ENCODE results near the gene FRMD3.
"Not testable (repeated sequence)": the region's sequence is repeated elsewhere in the genome, so short reads cannot be mapped to it uniquely, and the experiment has no call there.

The FRMD3 gene

GRCh38 chr9:83388346-83388745 lies 149.9 kb downstream of the FRMD3 start:
- no peak for DNase-seq (ENCODE audit: low spot score)

- no peak for DNase-seq (ENCODE audit: low spot score)
Observed at GRCh38 chr9:83387401-83388185, 150.6 kb downstream of the FRMD3 start.

- DNase-seq (ENCODE audit: low spot score): peak; percentile 22
Observed at GRCh38 chr9:83385317-83385716, 152.9 kb downstream of the FRMD3 start.

GRCh38 chr9:83384214-83384613 lies 154.0 kb downstream of the FRMD3 start:
- no peak for DNase-seq (ENCODE audit: low spot score)

- DNase-seq (ENCODE audit: low spot score): no peak
Observed at GRCh38 chr9:83383034-83383433, 155.2 kb downstream of the FRMD3 start.

GRCh38 chr9:83382421-83382820 lies 155.8 kb downstream of the FRMD3 start:
- DNase-seq (ENCODE audit: low spot score): no peak

GRCh38 chr9:83379045-83379444 lies 159.2 kb downstream of the FRMD3 start:
- no peak for DNase-seq (ENCODE audit: low spot score)

GRCh38 chr9:83372957-83373356 lies 165.2 kb downstream of the FRMD3 start:
- DNase-seq (ENCODE audit: low spot score): no peak

GRCh38 chr9:83367326-83367725 lies 170.9 kb downstream of the FRMD3 start:
- no peak for DNase-seq (ENCODE audit: low spot score)

GRCh38 chr9:83362341-83362995 lies 175.7 kb downstream of the FRMD3 start:
- DNase-seq (ENCODE audit: low spot score): no peak

- no peak for DNase-seq (ENCODE audit: low spot score)
Observed at GRCh38 chr9:83359039-83359438, 179.2 kb downstream of the FRMD3 start.

GRCh38 chr9:83358493-83358892 lies 179.7 kb downstream of the FRMD3 start:
- DNase-seq (ENCODE audit: low spot score): not testable (repeated sequence)

- no peak for DNase-seq (ENCODE audit: low spot score)
Observed at GRCh38 chr9:83355729-83356151, 182.5 kb downstream of the FRMD3 start.

- DNase-seq (ENCODE audit: low spot score): peak; percentile 37
Observed at GRCh38 chr9:83355024-83355444, 183.2 kb downstream of the FRMD3 start.

GRCh38 chr9:83349031-83349430 lies 189.2 kb downstream of the FRMD3 start:
- no peak for DNase-seq (ENCODE audit: low spot score)

- no peak for DNase-seq (ENCODE audit: low spot score)
Observed at GRCh38 chr9:83346655-83347420, 191.4 kb downstream of the FRMD3 start.

GRCh38 chr9:83343366-83343999 lies 194.7 kb downstream of the FRMD3 start:
- no peak for DNase-seq (ENCODE audit: low spot score)

GRCh38 chr9:83342731-83343130 lies 195.5 kb downstream of the FRMD3 start:
- peak; percentile 33 for DNase-seq (ENCODE audit: low spot score)

GRCh38 chr9:83342006-83342405 lies 196.2 kb downstream of the FRMD3 start:
- no peak for DNase-seq (ENCODE audit: low spot score)

- DNase-seq (ENCODE audit: low spot score): no peak
Observed at GRCh38 chr9:83340451-83340850, 197.8 kb downstream of the FRMD3 start.

GRCh38 chr9:83339435-83339834 lies 198.8 kb downstream of the FRMD3 start:
- no peak for DNase-seq (ENCODE audit: low spot score)

GRCh38 chr9:83336706-83337105 lies 201.5 kb downstream of the FRMD3 start:
- no peak for DNase-seq (ENCODE audit: low spot score)

Data from AG20443 (cell line).